B cell (primary cell): ENCODE data around the gene RSPO4. TPM values are rescaled to one million over a fixed set of nuclear protein-coding genes. Genes with fewer than 3 reads are reported as not detected.

ENCODE experiments used
- ATAC-seq: fragments of 200-7000 bp; cut with Tn5 transposase; one replicate; pipeline ENCODE4 v1.10.0; 2021; ENCODE audit warnings: low read depth, mild to moderate bottlenecking, moderate number of reproducible peaks, moderate library complexity
- CTCF ChIA-PET: fragments of 350-600 bp; sonication (Branson Sonifier 250); formaldehyde crosslinking; loops from one replicate; lab custom pipeline; 2021; ENCODE audit warnings: antibody characterized with exemption, inconsistent platforms; lab: Charles Lee
- POLR2A ChIA-PET: fragments of 350-600 bp; sonication (Branson Sonifier 250); formaldehyde crosslinking; loops from one replicate; lab custom pipeline; 2021; ENCODE audit warnings: antibody characterized with exemption; lab: Charles Lee
- DNase-seq: peaks from one replicate; pipeline ENCODE4 v3.0.0; 2013
- H2AFZ ChIP-seq: 2 replicates; pipeline ENCODE4 v1.6.1; 2012; ENCODE audit warnings: mild to moderate bottlenecking, low read depth, low read length; ENCODE audit not compliant: insufficient read depth, poor library complexity, severe bottlenecking
- H3K27ac ChIP-seq, 2 donors: 1 replicate in 1 of 2; 2 replicates in 1 of 2; pipeline ENCODE4 v1.5.1; 2012 to 2013; ENCODE audit warnings: low read length in 2 of 2, mild to moderate bottlenecking in 2 of 2, moderate library complexity in 1 of 2
- H3K27me3 ChIP-seq, 4 experiments: fragments of 200-600 bp in 1 of 4; sonication (generic) in 1 of 4; replicated peaks in 1 of 4; 1 replicate in 2 of 4; 2 replicates in 2 of 4; pipeline versions ENCODE4 v1.6.1 to v1.7.0; 2013 to 2016; ENCODE audit warnings: low read length in 3 of 4, mild to moderate bottlenecking in 2 of 4, mixed read lengths in 1 of 4, moderate library complexity in 1 of 4; ENCODE audit not compliant: insufficient read depth in 4 of 4, control insufficient read depth in 3 of 4; ENCODE audit errors: control extremely low read depth in 1 of 4
- H3K36me3 ChIP-seq, 2 experiments: replicated peaks in 1 of 2; 1 replicate in 1 of 2; 2 replicates in 1 of 2; pipeline versions ENCODE4 v1.6.1 to v1.7.1; 2013; ENCODE audit warnings: low read length in 1 of 2; ENCODE audit not compliant: insufficient read depth in 2 of 2, control insufficient read depth in 1 of 2; ENCODE audit errors: control extremely low read depth in 1 of 2, extremely low read depth in 1 of 2
- H3K4me1 ChIP-seq, 2 donors: fragments of 200-600 bp in 1 of 2; sonication (generic) in 1 of 2; 1 replicate in 1 of 2; 2 replicates in 1 of 2; pipeline versions ENCODE4 v1.5.1 to v1.6.1; 2013 to 2017; ENCODE audit warnings: low read length in 2 of 2; ENCODE audit not compliant: control insufficient read depth in 2 of 2, insufficient read depth in 2 of 2
- H3K4me2 ChIP-seq: replicated peaks from 2 replicates; pipeline ENCODE3; 2012; ENCODE audit warnings: mild to moderate bottlenecking, low read depth, low read length; ENCODE audit not compliant: poor library complexity, severe bottlenecking
- H3K4me3 ChIP-seq, 5 experiments: fragments of 200-600 bp in 1 of 5; sonication (generic) in 1 of 5; 1 replicate in 3 of 5; 2 replicates in 2 of 5; pipeline versions ENCODE4 v1.5.1 to v1.7.0; 2011 to 2016; ENCODE audit warnings: low read length in 4 of 5, mild to moderate bottlenecking in 4 of 5, low read depth in 2 of 5, control low read depth in 1 of 5, moderate library complexity in 1 of 5; ENCODE audit not compliant: insufficient read depth in 1 of 5; ENCODE audit errors: control extremely low read depth in 1 of 5, extremely low read depth in 1 of 5
- H3K79me2 ChIP-seq: fragments of 200-600 bp; sonication (generic); one replicate; pipeline ENCODE4 v1.6.0; 2016; ENCODE audit warnings: low read length; ENCODE audit not compliant: control insufficient read depth, insufficient read depth
- H3K9ac ChIP-seq: fragments of 200-600 bp; sonication (generic); 2 replicates; pipeline ENCODE4 v1.6.1; 2017; ENCODE audit warnings: mild to moderate bottlenecking, low read length, moderate library complexity
- H3K9me3 ChIP-seq, 3 donors: one replicate each; pipeline versions ENCODE4 v1.6.1 to v1.7.1; 2013; ENCODE audit warnings: low read length in 2 of 3; ENCODE audit not compliant: control insufficient read depth in 2 of 3, insufficient read depth in 1 of 3; ENCODE audit errors: control extremely low read depth in 1 of 3
- H4K20me1 ChIP-seq: 2 replicates; pipeline ENCODE4 v1.6.0; 2012; ENCODE audit warnings: mild to moderate bottlenecking, low read length; ENCODE audit not compliant: insufficient read depth, control insufficient read depth, poor library complexity, severe bottlenecking
- H3K27ac Mint-ChIP-seq: one replicate; pipeline ENCODE4 v1.8.0; 2021; ENCODE audit warnings: mixed read lengths
- H3K27me3 Mint-ChIP-seq: one replicate; pipeline ENCODE4 v1.8.0; 2021; ENCODE audit warnings: mixed read lengths
- H3K4me1 Mint-ChIP-seq: one replicate; pipeline ENCODE4 v1.8.0; 2021; ENCODE audit warnings: mixed read lengths
- H3K4me3 Mint-ChIP-seq: one replicate; pipeline ENCODE4 v1.8.0; 2021; ENCODE audit warnings: mixed read lengths
- H3K9me3 Mint-ChIP-seq: one replicate; pipeline ENCODE4 v1.8.0; 2022; ENCODE audit warnings: mixed read lengths; ENCODE audit not compliant: insufficient read depth
- CTCF ChIP-seq: fragments of 200-600 bp; IDR thresholded peaks from one replicate; pipeline ENCODE4 v1.8.0; 2022; ENCODE audit warnings: antibody characterized with exemption, mild to moderate bottlenecking
- EZH2 ChIP-seq: IDR thresholded peaks from 2 replicates; pipeline ENCODE4 v1.6.1; 2012; ENCODE audit warnings: borderline replicate concordance, low read depth, mild to moderate bottlenecking, moderate library complexity, low read length; ENCODE audit not compliant: insufficient read depth, poor library complexity, severe bottlenecking
- WGBS: methylation state at CpG from one replicate; pipeline ENCODE4 v1.1.5; 2013; ENCODE audit warnings: missing lambda C conversion rate; ENCODE audit not compliant: insufficient coverage; 5-methylcytosine and 5-hydroxymethylcytosine counted together
- intact Hi-C: fragments of 100-400 bp; cut with micrococcal nuclease; formaldehyde crosslinking; loops from one replicate; pipeline ENCODE4 v1.10.0; 2022
- polyA plus RNA-seq: library from polyadenylated mRNA; depleted of rRNA; stranded (reverse); fragments of >200 nt; gene quantifications from 2 replicates; pipeline ENCODE4 v1.2.3, GENCODE V29; 2012
- total RNA-seq, 2 donors: library from RNA; stranded (reverse); fragments of 120-200 nt in 1 of 2; gene quantifications; 1 replicate in 1 of 2; 2 replicates in 1 of 2; pipeline versions ENCODE4 v1.2.3 to v1.2.4, GENCODE V29; 2013 to 2022

Gene RSPO4
- total and polyA plus RNA-seq, 2 donors (not counting 1 experiment from before 2014, with no cell fraction given): 0.04 to 0.37 TPM

GRCh38 chr20:962683-963082, 39.4 kb downstream of the RSPO4 start:
- TF ChIP-seq EZH2: no peak
- TF ChIP-seq CTCF: no peak
- no peak overlapping the region for H3K4me3 Mint-ChIP-seq
- DNase-seq (no peak), ATAC-seq (no peak)
- Histone ChIP-seq H3K27ac (no peak overlapping the region), H3K4me2 (no peak overlapping the region), H3K4me3 (no peak overlapping the region), H3K9me3 (peaks cover 0 to 2% (median 0%) of the 10 kb centered on the region in 3 donors), H3K79me2 (no peaks in the 10 kb centered on the region), H3K4me1 (no peaks in the 10 kb centered on the region), H2AFZ (no peak overlapping the region), H3K9ac (no peak overlapping the region), H3K36me3 (no peaks in the 10 kb centered on the region), H4K20me1 (no peaks in the 10 kb centered on the region), H3K27me3 (peaks cover 0 to 17% (median 2%) of the 10 kb centered on the region in 4 experiments)
- H3K4me1 Mint-ChIP-seq: no peaks in the 10 kb centered on the region
- ChIA-PET CTCF (interaction anchor here (1.3 to 1.6 kb wide), 2 partner anchors 144 to 147 kb away, joined by 6 to 7 read pairs; no protein-coding TSS in a partner anchor), POLR2A (no interaction called here)
- no peak overlapping the region for H3K27ac Mint-ChIP-seq
- intact Hi-C loops: no loop called here
- peaks cover 31% of the 10 kb centered on the region for H3K27me3 Mint-ChIP-seq
- no peaks in the 10 kb centered on the region for H3K9me3 Mint-ChIP-seq
- WGBS: 93% methylated on average over 8 of the region's 8 CpGs

GRCh38 chr20:962223-962622, 39.9 kb downstream of the RSPO4 start:
- H3K4me1 Mint-ChIP-seq: no peaks in the 10 kb centered on the region
- TF ChIP-seq EZH2 (no peak), CTCF (no peak)
- CTCF ChIA-PET: interaction anchor here (1.3 to 1.6 kb wide), 2 partner anchors 144 to 147 kb away, joined by 6 to 7 read pairs; no protein-coding TSS in a partner anchor

More at GRCh38 chr20:962223-962622, 39.9 kb downstream of the RSPO4 start:
- H3K4me1 ChIP-seq: no peaks in the 10 kb centered on the region
- H3K27me3 Mint-ChIP-seq: peaks cover 31% of the 10 kb centered on the region
- no peak overlapping the region for H3K27ac ChIP-seq
- WGBS: 80% methylated on average over 1 of the region's 3 CpGs
- ATAC-seq (no peak), DNase-seq (no peak)
- no peaks in the 10 kb centered on the region for H3K79me2 ChIP-seq
- H3K9me3 ChIP-seq: no peaks in the 10 kb centered on the region
- no peaks in the 10 kb centered on the region for H3K36me3 ChIP-seq
- H3K4me3 Mint-ChIP-seq: no peak overlapping the region
- H2AFZ ChIP-seq: no peak overlapping the region
- H3K4me2 ChIP-seq: no peak overlapping the region
- H4K20me1 ChIP-seq: no peaks in the 10 kb centered on the region
- H3K27ac Mint-ChIP-seq: no peak overlapping the region
- H3K9ac ChIP-seq: no peak overlapping the region
- no peak overlapping the region for H3K4me3 ChIP-seq
- peaks cover 0 to 17% (median 2%) of the 10 kb centered on the region in 4 experiments for H3K27me3 ChIP-seq
- POLR2A ChIA-PET: no interaction called here
- intact Hi-C loops: no loop called here
- H3K9me3 Mint-ChIP-seq: no peaks in the 10 kb centered on the region
